Tibial artery (tissue), 4 donors: ENCODE results near the gene DHX15.

Experiments used
- DNase-seq, 2 donors: peaks; one replicate each; pipeline ENCODE4 v3.0.0-alpha.2; 2019
- H3K27ac ChIP-seq, 2 donors: fragments of 200-600 bp; sonication (generic) in 1 of 2; 1 replicate in 1 of 2; 2 replicates in 1 of 2; pipeline ENCODE4 v1.5.1; 2018 to 2019; ENCODE audit warnings: mild to moderate bottlenecking in 1 of 2
- H3K27me3 ChIP-seq, 2 donors: fragments of 200-600 bp; sonication (generic) in 1 of 2; one replicate each; pipeline versions ENCODE4 v1.5.1 to v1.6.0; 2016 to 2019
- H3K36me3 ChIP-seq, 3 donors: fragments of 200-600 bp; sonication (generic) in 2 of 3; one replicate each; pipeline ENCODE4 v1.5.1; 2016 to 2019; ENCODE audit warnings: mild to moderate bottlenecking in 2 of 3
- H3K4me1 ChIP-seq, 4 donors: fragments of 200-600 bp; sonication (generic) in 2 of 4; 1 replicate in 3 of 4; 2 replicates in 1 of 4; pipeline ENCODE4 v1.5.1; 2016 to 2019
- H3K4me3 ChIP-seq, 2 donors: fragments of 200-600 bp; sonication (generic) in 1 of 2; 1 replicate in 1 of 2; 2 replicates in 1 of 2; pipeline ENCODE4 v1.5.1; 2018 to 2019; ENCODE audit warnings: mild to moderate bottlenecking in 2 of 2
- H3K9me3 ChIP-seq, 3 donors: fragments of 200-600 bp; sonication (generic) in 1 of 3; one replicate each; pipeline ENCODE4 v1.5.1; 2016 to 2019
- CTCF ChIP-seq, 2 experiments: fragments of 200-600 bp in 1 of 2; fragments of 450-650 bp in 1 of 2; IDR thresholded peaks; one replicate each; pipeline ENCODE4 v1.5.1; 2017 to 2019; ENCODE audit warnings: antibody characterized with exemption in 2 of 2, mild to moderate bottlenecking in 1 of 2, moderate library complexity in 1 of 2
- intact Hi-C: fragments of 100-400 bp; cut with DNase I; formaldehyde crosslinking; loops from one replicate; pipeline ENCODE4 v1.15.0; 2023; ENCODE audit warnings: low total_unique reads

DHX15 gene

GRCh38 chr4:24605216-24605615, 20.9 kb upstream of the DHX15 start:
- Histone ChIP-seq H3K9me3 (no peaks in the 10 kb centered on the region), H3K4me1 (no peaks in the 10 kb centered on the region), H3K27me3 (no peaks in the 10 kb centered on the region), H3K4me3 (no peak overlapping the region), H3K27ac (no peak overlapping the region), H3K36me3 (no peaks in the 10 kb centered on the region)
- TF ChIP-seq CTCF (IDR thresholded peaks at IDR 0.05), result no peak
- DNase-seq, result no peak
- intact Hi-C loops, result no loop called here

- intact Hi-C loops, result no loop called here
- Histone ChIP-seq H3K27ac (no peak overlapping the region), H3K9me3 (no peaks in the 10 kb centered on the region), H3K4me3 (no peak overlapping the region), H3K4me1 (no peaks in the 10 kb centered on the region), H3K27me3 (no peaks in the 10 kb centered on the region), H3K36me3 (no peaks in the 10 kb centered on the region)
- no peak for TF ChIP-seq CTCF (IDR thresholded peaks at IDR 0.05)
- DNase-seq, result no peak
Measured at GRCh38 chr4:24604558-24605214, 20.3 kb upstream of the DHX15 start.

- Histone ChIP-seq H3K9me3 (peaks cover 0 to under 1% (median 0%) of the 10 kb centered on the region in 3 donors), H3K4me1 (no peaks in the 10 kb centered on the region), H3K27me3 (peaks cover 0 to 2% of the 10 kb centered on the region in 2 donors), H3K36me3 (no peaks in the 10 kb centered on the region), H3K4me3 (no peak overlapping the region), H3K27ac (no peak overlapping the region)
- DNase-seq, result no peak
- intact Hi-C loops, result no loop called here
- TF ChIP-seq CTCF (IDR thresholded peaks at IDR 0.05), result no peak
Measured at GRCh38 chr4:24603343-24603742, 19.0 kb upstream of the DHX15 start.

GRCh38 chr4:24601121-24601520, 16.8 kb upstream of the DHX15 start:
- Histone ChIP-seq H3K36me3 (no peaks in the 10 kb centered on the region), H3K4me1 (no peaks in the 10 kb centered on the region), H3K9me3 (peaks cover 0 to 5% (median 0%) of the 10 kb centered on the region in 3 donors), H3K27me3 (peaks cover 0 to 2% of the 10 kb centered on the region in 2 donors), H3K27ac (no peak overlapping the region), H3K4me3 (no peak overlapping the region)
- intact Hi-C loops, result no loop called here
- TF ChIP-seq CTCF (IDR thresholded peaks at IDR 0.05), result no peak
- no peak for DNase-seq

- no peaks in the 10 kb centered on the region for H3K4me1 ChIP-seq
- no peak for TF ChIP-seq CTCF (IDR thresholded peaks at IDR 0.05)
- H3K27me3 ChIP-seq, result peaks cover 0 to 2% of the 10 kb centered on the region in 2 donors
- no peaks in the 10 kb centered on the region for H3K36me3 ChIP-seq
- H3K27ac ChIP-seq, result no peak overlapping the region
- peaks cover 0 to 5% (median 0%) of the 10 kb centered on the region in 3 donors for H3K9me3 ChIP-seq
- no peak for DNase-seq
- intact Hi-C loops, result no loop called here
- H3K4me3 ChIP-seq, result no peak overlapping the region
Measured at GRCh38 chr4:24599275-24599674, 14.9 kb upstream of the DHX15 start.
